ENCODE measurements around the gene CTRB1.

- TF ChIP-seq YY1 (IDR thresholded peaks at IDR 0.05; ENCODE audit: insufficient read depth, insufficient read length) (no peak), ZNF274 (IDR thresholded peaks at IDR 0.05; ENCODE audit: low read depth, low read length) (no peak)
These were observed 52.8 kb downstream of the CTRB1 start for GRCh38 chr16:75271441-75272096.

Measured in NT2/D1 (cell line).